ENCODE measurements around the gene SNAI1.
"Not testable (repeated sequence)": the region's sequence is repeated elsewhere in the genome, so short reads cannot be mapped to it uniquely, and the experiment has no call there.

Gene SNAI1

DNA sequence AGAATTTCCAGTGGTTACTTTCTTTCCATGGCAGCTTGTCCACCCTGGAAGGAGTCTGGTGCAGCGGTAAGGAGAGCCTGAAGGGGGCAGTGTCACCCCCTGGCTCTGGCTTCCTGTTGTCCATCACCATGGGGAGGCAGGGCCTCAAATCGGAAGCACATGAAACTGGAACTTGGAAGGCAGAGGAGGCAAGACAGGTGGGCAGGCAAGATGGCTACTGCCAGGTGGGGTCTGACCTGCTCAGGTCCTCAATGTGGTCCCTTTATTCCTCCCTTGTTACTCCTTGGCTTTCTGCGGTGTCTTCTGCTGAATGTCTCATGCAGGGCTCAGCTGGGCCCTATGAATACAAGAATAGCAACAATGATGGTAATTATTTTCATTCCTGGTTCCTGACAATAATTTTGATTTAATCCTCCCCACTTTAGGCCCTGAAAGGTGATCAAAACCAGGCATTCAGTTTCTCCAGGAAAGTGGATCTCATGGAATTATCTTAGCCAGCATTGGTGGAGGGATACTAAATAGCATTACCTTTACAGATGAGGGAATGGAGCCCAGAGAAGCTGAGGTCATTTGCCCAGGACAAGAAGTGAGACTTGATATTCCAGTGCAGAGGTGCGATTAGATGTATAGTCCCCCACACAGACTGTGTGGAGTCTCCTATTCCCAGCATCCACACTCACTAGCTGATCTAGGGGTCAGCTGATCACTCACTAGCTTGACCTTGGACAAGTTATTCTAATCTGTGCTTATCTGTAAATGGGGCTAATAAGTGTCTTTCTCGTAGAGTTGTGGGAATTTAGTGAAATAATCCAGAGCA is 17.6 kb upstream of the SNAI1 start:
- no peak for DNase-seq

DNA sequence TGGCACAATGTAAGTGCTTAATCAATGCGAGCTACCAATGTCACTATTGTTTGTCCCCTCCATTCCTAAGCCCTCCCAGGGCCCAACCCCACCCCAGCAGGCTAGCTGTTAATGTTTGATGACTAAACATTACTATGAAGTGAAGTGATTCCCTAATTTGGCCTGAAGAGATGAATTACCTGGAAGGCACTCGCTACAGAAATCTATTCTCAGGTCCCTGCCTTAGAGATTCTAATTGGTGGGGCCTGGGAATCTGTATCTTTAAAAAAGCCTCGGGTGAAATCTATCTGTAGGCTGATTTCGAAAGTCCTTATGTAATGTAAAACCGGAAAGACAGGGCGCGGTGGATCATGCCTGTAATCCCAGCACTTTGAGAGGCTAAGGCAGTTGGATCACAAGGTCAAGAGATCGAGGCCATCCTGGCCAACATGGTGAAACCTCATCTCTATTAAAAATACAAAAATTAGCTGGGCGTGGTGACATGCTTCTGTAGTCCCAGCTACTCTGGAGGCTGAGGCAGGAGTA is 16.9 kb upstream of the SNAI1 start:
- no peak for DNase-seq

DNA sequence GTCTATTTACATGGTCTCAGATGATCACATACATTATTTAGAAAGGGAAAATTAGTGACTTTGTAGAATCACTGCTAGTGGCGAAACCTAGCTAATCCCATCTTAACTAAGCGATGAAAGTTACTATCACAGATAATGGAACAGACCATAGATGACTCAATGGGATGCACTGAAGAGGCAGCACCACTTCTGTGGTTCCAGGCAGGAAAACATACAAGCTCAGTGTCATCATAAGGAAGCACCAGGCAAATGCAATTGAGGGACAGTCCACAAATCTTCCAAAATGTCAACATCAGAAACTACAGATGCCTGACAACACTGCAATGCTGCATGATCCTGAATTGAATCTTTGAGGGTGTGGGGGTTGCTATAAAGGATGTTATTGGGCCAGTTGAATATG is 15.9 kb upstream of the SNAI1 start:
- no peak for DNase-seq

DNA sequence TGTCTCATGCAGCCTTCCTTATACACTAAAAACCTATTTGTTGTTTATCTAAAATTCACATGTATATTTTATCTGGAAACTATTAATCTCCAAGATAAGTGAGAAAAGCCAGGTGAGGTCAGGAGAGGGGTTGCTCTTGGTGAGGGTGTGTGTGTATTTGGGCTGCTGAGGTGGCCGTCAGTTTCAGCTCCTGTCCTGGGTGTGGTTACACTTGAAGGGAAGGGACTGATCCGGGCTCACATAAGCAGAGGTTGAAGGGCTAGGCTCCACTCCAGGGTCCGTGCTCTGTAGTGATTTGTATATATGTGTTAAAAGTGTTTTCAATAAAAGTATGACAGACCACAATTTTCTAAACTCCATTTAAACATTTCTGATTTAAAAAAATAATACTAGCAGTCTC is 13.5 kb upstream of the SNAI1 start:
- DNase-seq = no peak

DNA sequence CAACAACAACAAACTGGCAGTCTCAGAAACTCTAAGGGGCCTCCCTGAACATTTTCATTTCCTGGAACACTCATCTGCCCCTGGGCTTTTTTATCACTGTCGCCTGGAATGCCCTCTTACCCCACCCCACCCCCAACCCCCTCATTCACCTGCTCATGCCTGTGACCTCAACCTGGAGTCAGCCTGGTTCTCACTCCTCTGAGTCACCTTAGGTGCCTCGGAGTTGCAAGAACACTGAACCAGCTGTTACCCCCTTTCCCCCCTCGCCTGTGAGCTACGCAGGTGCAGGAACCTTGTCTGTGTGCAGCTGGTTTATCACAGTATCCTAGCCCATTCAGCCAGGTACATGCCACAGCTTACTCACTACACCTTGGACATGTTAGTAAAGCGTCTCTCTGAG is 12.8 kb upstream of the SNAI1 start:
- no peak for DNase-seq

DNA sequence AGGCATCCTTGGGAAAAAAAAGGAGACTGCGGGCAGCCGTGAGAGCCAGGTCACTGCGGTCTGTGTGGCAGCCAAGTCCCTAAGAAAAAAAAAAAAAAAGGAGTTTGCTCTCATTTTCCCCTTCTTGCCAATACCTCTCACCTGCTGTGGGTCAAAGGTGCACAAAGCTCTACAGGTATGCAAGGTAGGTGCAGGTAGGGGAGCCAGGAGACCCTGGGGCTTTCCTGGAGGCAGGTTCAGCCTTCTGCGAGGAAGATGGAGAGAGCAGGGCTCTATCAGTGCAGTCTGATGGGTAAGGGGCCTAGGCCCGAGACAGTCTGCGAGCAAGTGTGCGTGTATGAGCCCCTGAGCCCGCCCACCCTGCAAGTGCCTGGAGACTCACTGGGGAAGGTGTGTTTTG is 12.3 kb upstream of the SNAI1 start:
- no peak for DNase-seq

DNA sequence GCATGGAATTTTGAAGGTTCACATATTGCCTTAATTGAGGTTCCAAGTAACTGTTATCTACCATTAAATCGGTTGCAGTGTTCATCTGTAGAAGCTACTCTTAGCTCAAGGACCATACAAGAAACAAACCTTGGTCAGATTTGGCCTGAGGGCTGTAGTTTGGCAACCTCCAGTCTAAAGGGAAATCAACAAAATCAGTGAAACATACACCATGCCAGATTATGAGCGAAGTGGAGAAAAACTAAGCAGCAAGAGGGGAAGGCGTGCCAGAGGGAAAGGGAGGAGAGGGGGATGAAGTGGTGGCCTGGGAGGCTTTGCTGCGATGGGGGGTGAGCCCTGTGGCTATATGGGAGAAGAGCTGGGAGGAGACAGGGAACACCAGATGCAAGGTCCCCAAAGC is 8.8 kb upstream of the SNAI1 start:
- DNase-seq = no peak

DNA sequence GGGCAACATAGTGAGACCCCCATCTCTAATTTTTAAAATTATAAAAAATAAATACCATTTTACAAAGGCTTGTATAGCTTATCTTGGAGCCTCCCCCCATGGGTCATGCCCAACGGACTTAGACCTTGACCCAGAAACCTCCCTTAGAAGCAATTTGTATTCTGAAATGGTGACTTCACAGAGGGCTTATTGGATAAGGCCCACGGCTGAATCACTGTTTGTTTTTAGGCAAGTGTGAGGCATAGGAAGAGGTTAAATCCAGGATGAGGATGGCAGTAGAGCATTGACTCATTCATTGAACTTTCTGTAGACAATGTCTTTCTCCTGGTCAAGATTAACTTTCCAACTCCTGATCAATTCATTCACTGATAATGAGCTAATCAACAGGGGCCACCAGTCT is 6.2 kb upstream of the SNAI1 start:
- no peak for DNase-seq

DNA sequence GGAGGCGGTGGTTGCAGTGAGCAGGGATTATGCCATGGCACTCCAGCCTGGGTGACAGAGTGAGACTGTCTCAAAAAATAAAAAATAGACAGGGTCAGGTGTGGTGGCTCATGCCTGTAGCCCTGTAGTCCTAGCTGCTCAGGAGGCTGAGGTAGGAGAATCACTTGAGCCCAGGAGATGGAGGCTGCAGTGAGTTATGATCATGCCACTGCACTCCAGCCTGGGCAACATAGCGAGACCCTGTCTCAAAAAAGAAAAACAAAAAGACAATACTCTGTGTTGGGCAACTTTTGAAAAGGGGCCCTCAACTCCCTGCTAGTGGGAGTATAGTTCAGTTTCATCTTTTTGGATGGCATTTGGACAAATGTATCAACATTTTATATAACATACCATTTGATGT is 5.0 kb upstream of the SNAI1 start:
- not testable (repeated sequence) for DNase-seq

DNA sequence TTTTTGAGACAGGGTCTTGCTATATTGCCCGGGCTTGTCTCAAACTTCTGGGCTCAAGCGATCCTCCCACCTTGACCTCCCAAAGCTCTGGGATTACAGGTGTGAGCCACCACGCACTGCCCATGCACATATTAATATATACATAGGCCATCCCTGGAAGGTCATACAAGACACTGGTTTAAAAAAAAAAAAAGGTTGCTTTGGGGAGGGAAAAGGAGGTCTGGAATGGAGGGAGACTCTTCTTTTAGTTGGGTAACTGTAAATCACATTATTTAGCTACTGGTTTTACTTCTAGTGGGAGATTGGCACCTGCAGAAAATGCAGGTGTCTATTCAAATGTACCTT is 4.1 kb upstream of the SNAI1 start:
- DNase-seq = no peak

DNA sequence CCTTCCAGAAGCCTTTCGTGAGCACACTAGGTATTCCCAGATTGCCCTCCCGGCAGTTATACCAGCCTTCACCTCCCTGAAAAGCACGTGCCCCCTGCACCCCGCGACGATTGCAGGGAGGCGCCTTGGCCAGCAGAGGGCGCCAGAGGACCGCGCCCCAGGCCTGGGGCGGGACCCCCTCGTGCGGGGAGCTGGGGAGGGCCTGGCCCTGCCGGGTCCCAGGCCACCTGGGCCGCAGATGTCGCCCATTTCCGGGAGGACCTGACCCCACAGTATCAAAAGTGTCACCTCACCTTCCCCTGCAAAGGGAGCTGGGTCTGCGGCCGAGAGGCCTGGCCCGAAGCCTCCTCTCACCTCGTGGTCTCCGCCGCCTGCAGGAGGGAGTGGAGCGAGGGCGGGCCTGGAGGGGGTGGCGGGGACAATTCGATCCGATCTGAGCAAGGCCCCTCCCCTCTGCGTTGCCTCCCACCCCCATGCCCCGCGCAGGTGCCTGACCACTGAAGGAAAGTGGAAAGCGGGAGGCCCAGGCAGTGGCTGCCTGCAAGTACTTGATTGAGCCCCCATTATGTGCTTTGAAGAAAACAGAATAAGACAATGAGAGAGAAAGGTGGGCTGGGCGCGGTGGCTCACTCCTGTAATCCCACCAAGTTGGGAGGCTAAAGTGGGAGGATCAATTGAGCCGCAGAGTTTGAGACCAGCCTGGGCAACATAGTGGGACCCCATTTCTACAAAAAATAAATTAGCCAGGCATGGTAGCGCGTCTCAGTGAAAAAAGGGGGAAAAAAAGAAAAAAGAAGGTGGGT is 3.5 kb upstream of the SNAI1 start:
- peak; percentile 38 for DNase-seq

DNA sequence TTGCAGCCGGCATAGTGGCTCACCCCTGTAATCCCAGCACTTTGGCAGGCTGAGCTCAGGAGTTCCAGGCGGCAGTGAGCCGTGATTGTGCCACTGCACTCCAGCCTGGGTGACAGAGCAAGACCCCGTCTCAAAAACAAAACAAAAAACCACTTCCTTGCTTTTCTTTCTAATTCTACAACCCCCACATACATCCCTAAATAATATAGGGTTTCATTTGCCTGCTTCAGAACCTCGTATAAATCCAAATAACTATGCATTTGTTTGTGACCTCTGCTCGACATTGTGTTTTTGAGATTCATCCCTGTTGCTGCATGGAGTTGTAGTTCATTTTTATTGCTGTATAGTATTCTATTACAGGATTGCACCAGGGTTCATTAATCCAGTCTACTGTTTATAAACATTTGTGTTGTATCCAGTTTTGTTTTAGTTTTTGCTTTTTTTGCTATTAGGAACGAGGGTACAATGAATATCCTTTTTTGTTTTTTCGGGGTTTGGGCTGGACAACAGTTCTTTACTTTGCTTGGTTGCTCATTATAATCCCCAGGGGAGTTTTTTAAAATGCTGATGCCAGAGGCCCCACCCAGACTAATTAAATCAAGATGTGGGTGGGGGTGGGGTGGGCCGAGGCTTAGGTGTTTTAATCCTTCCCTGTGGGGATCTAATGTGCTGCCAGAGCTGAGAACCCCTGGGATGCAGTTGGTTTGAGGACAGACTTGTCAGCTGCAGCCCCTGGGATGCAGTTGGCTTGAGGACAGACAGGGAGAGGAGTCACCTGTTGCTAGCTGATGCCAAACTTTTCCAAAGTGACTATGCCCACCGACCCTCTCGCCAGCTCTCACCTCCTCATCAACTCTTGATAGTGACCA is 2.4 kb upstream of the SNAI1 start:
- DNase-seq = no peak

DNA sequence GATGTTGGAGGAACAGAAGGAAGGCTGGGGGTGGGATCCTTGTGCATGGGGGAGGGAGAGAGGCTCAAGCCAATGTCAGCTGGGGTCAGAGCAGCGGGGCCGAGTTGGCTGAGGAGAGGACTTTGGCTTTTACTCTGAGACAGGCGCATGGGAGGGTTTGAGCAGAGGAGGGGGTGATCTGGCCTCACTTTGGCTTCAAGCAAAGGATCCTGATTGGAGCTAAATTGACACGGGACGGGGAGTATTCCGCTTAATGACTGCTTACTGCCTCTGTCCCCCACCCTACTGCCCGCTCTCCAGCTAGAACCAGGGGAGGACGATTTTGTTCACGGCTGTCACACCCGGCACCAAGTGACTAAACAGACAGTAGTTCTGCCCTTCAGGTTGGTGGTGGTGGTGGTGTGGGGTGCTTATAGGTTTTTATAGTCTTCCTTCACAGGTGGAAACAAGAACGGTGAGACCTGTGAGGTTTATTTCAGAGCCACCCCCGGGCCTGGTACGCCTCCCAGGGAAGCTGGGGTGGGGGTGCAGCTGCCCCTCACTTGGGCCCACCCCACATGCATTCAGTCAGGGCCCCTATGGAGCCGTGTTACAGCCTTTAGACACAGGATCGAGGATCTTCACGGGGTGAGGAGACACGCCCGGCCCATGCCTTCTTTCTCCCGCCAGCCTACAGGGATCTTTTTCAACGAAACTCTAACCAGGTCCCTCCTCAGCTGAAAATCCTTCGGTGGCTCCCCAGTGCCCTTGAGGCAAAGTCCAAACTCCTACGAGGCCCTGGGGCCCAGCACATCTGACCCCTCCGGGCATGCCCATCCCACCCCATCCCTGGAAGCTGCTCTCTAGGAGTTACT is 1.3 kb upstream of the SNAI1 start:
- no peak for DNase-seq

DNA sequence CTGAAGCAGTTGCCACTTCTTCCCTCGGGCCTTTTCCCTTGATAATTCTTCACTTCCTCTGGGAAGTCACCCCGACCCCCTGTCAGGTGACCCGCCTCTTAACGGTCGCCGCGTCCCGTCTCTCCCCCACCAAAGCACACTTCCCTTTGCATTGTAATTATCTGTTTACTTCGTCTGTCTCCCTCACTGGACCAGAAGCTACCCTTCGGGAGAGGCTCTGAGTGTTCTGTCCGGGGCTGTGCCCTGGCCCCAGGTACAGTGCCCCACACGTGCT is 771 bp upstream of the SNAI1 start:
- DNase-seq = no peak

DNA sequence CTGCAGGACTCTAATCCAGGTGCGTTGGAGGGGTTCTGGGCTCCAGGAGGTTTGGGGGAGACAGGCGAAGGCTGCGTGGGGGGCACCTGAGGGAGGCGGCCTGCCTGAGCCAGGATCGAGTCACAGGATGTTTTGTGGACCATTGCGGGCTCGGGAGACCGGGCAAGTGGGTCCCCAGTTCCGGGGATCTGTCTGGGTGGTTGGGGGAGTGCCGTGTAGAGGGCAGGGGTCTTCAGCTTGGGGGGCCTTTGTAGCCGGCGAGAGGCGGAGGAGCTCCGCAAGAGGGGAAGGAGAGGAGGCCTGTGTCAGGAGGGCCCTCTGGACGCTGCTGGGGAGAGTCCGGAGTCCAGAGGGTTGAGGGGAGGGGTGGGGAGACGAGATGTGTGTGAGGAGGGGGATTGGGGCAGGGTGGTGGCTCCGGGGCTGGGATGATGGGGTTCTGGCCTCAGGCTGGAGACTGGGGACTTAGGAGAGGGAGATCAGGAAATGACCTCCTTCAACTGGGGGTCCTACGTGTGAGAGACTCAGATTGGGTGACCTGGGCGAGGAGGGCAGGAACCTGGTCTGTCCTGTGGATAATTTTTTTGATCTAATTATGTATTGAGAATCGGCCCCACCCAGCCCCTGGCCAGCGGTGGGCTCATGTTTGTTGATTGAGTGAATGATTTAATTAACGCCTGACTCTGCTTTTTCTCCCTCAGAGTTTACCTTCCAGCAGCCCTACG is 505 bp downstream of the SNAI1 start:
- DNase-seq = no peak

DNA sequence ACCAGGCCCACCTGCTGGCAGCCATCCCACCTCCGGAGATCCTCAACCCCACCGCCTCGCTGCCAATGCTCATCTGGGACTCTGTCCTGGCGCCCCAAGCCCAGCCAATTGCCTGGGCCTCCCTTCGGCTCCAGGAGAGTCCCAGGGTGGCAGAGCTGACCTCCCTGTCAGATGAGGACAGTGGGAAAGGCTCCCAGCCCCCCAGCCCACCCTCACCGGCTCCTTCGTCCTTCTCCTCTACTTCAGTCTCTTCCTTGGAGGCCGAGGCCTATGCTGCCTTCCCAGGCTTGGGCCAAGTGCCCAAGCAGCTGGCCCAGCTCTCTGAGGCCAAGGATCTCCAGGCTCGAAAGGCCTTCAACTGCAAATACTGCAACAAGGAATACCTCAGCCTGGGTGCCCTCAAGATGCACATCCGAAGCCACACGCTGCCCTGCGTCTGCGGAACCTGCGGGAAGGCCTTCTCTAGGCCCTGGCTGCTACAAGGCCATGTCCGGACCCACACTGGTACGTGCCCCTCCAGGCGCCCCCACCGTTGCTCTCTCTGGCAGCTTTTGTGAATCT is 1.1 kb downstream of the SNAI1 start:
- peak; percentile 30 for DNase-seq

DNA sequence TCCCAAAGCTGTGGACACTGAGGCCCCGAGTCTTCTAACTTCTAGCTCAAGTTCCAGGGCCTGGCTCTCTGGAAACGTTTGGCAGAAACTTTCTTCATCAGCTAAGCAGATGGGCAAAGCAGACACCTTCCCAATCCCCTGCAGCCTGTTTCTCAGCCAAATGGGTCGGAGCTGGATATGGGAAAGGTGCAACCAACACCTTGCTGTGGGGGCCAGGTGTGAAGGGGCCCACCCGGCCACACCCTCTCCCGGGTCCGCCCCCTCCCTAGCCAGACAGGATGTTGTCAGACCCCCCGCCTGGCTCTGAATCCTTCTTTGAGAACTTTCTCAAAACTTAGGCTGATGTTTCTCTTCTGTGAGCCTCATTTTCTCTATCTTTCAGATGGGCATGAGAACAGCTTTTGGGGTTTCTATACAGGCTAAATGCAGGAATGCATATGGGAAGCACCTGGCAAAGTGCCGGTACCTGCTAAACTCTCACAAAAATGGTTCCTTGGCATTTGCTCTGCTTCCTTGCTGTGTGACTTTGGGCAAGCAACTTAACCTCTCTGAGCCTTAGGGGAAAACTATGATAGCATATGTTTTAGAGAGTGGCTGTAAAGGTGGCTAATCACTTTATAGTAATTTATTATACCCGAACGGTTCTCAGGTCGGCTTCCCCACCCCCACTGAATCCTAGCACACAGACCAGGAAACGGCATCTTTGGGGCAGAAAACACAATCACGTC is 1.8 kb downstream of the SNAI1 start:
- no peak for DNase-seq

DNA sequence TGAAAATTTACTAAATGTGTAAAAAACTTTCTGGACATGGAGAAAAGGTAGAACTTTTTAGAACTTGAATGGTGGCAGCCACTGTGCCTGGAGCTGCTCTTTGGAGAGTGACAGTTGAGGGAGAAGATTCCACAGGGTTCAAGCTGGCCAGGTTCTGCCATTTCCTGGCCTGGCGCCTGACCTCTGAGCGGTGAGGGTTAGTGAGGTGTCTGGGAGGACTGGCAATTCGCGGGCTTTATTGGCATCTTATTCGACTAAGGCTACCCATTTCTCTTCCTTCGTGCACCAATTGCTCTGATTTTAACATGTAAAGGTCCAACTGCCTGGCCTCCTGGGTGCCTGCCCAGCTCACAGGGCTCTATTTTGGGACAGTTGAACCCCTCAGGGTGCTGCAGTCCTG is 2.4 kb downstream of the SNAI1 start:
- DNase-seq = no peak

DNA sequence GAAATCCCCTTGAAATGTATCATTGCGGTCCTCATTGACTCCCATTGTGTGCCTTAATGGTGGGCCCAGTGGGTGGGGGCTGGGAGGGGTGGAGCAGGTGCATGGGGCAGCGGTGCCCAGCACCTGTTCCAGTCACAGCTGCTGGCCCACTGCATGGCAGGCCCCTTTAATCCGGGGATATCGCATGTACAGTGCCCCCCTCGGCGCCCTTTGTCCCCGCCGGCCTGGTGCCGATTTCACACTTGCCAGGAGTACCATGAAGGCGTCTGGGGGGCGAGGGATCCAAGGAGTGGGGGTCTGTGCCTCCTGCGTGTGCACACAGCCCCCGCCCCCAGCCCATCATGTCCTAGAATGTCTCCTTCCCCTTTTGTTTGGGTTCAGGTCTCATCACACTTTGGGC is 2.8 kb downstream of the SNAI1 start:
- no peak for DNase-seq

DNA sequence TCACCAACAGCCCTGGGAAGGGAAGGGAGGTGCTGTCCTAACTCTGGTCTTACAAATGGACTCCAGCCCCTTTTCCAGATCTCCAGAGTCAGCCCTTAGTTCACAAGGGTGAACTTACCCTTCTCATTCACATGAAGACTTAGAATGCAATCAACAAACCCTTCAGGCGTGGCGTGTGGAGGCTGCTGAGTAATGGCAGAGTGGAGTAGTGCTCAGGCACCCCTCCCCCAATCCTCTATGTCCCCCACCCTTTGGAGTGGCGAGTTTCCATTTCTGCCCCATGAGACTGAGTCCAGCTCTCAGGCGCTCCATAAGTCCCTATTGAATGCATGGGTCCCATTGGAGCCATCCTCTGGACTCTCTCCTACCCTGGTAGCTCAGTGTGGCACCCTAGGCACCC is 3.3 kb downstream of the SNAI1 start:
- DNase-seq = no peak
